Kidney capillary endothelial cell (primary cell): ENCODE measurements around the gene PGAM5.
A peak's percentile ranks its signal among the peaks of the same experiment; 100 is the strongest.
"Not testable (repeated sequence)": the region's sequence is repeated elsewhere in the genome, so short reads cannot be mapped to it uniquely, and the experiment has no call there.

Experiments used
- DNase-seq: peaks from one replicate; pipeline ENCODE4 v3.0.0-alpha.2; 2018; ENCODE audit warnings: low spot score

The PGAM5 gene

GRCh38 chr12:132689227-132689626, 21.4 kb upstream of the PGAM5 start:
- no peak for DNase-seq

- DNase-seq, result no peak
These were observed 20.5 kb upstream of the PGAM5 start for GRCh38 chr12:132690112-132690511.

- not testable (repeated sequence) for DNase-seq
These were observed 18.6 kb upstream of the PGAM5 start for GRCh38 chr12:132692030-132692429.

- DNase-seq, result not testable (repeated sequence)
These were observed 15.8 kb upstream of the PGAM5 start for GRCh38 chr12:132694888-132695287.

- DNase-seq, result no peak
These were observed 15.2 kb upstream of the PGAM5 start for GRCh38 chr12:132695431-132695830.

GRCh38 chr12:132698341-132698740, 12.3 kb upstream of the PGAM5 start:
- no peak for DNase-seq

GRCh38 chr12:132700212-132700822, 10.3 kb upstream of the PGAM5 start:
- no peak for DNase-seq

- DNase-seq, result no peak
These were observed 8.0 kb upstream of the PGAM5 start for GRCh38 chr12:132702640-132703039.

GRCh38 chr12:132703641-132704040, 7.0 kb upstream of the PGAM5 start:
- DNase-seq, result no peak

- DNase-seq, result no peak
These were observed 3.4 kb upstream of the PGAM5 start for GRCh38 chr12:132707241-132707640.

- DNase-seq, result no peak
These were observed 2.5 kb upstream of the PGAM5 start for GRCh38 chr12:132708150-132708549.

- no peak for DNase-seq
These were observed 618 bp upstream of the PGAM5 start for GRCh38 chr12:132710043-132710404.

GRCh38 chr12:132711080-132711843, 620 bp downstream of the PGAM5 start:
- DNase-seq, result peak; percentile 13

GRCh38 chr12:132713123-132713522, 2.5 kb downstream of the PGAM5 start:
- no peak for DNase-seq

- DNase-seq, result no peak
These were observed 5.2 kb downstream of the PGAM5 start for GRCh38 chr12:132715874-132716273.

- DNase-seq, result no peak
These were observed 5.7 kb downstream of the PGAM5 start for GRCh38 chr12:132716356-132716755.

- no peak for DNase-seq
These were observed 6.4 kb downstream of the PGAM5 start for GRCh38 chr12:132717011-132717410.

GRCh38 chr12:132717531-132718387, 7.1 kb downstream of the PGAM5 start:
- no peak for DNase-seq

- DNase-seq, result no peak
These were observed 8.0 kb downstream of the PGAM5 start for GRCh38 chr12:132718644-132719043.

GRCh38 chr12:132719141-132719953, 8.7 kb downstream of the PGAM5 start:
- DNase-seq, result no peak

GRCh38 chr12:132719954-132720324, 9.3 kb downstream of the PGAM5 start:
- DNase-seq, result no peak
